HepG2 (cell line): ENCODE data around the gene MAB21L4. TPM values are rescaled to one million over a fixed set of nuclear protein-coding genes. Genes with fewer than 3 reads are reported as not detected.

Experiments
- ARNTL ChIP-seq: sonication (generic); formaldehyde crosslinking; IDR thresholded peaks from 2 replicates; pipeline ENCODE4 v1.4.0; 2020; ENCODE audit warnings: mild to moderate bottlenecking, missing genetic modification reagents
- DBP ChIP-seq: sonication (generic); formaldehyde crosslinking; IDR thresholded peaks from 2 replicates; pipeline ENCODE4 v1.4.0; 2020; ENCODE audit warnings: missing genetic modification reagents; ENCODE audit errors: not compliant biosample characterization
- GPBP1L1 ChIP-seq: sonication (generic); formaldehyde crosslinking; IDR thresholded peaks from 2 replicates; pipeline ENCODE4 v1.5.0; 2020; ENCODE audit warnings: mild to moderate bottlenecking, missing genetic modification reagents
- HNF1A ChIP-seq, 2 experiments: sonication (generic) in 1 of 2; formaldehyde crosslinking in 1 of 2; IDR thresholded peaks; 2 replicates each; pipeline versions ENCODE4 v1.4.0 to v1.6.1; 2016 to 2020; ENCODE audit warnings: borderline replicate concordance in 1 of 2, low read depth in 1 of 2, mild to moderate bottlenecking in 1 of 2, missing genetic modification reagents in 1 of 2
- HOXA3 ChIP-seq: sonication (generic); formaldehyde crosslinking; IDR thresholded peaks from 2 replicates; pipeline ENCODE4 v1.5.0; 2020; ENCODE audit warnings: missing genetic modification reagents
- KLF6 ChIP-seq: IDR thresholded peaks from 2 replicates; pipeline ENCODE4 v1.8.0; 2016; ENCODE audit warnings: missing biosample characterization, missing genetic modification reagents
- MLXIP ChIP-seq: sonication (generic); formaldehyde crosslinking; IDR thresholded peaks from 2 replicates; pipeline ENCODE4 v1.9.0; 2021; ENCODE audit warnings: missing genetic modification reagents, borderline replicate concordance
- PCBP2 ChIP-seq: fragments of 200-400 bp; formaldehyde crosslinking; optimal IDR thresholded peaks from 2 replicates; pipeline ENCODE3; 2018; ENCODE audit warnings: low read length, low read depth; ENCODE audit not compliant: poor library complexity, severe bottlenecking
- SALL2 ChIP-seq: sonication (generic); formaldehyde crosslinking; IDR thresholded peaks from 2 replicates; pipeline ENCODE4 v1.8.1; 2023; ENCODE audit warnings: mild to moderate bottlenecking, missing genetic modification reagents, inconsistent platforms
- SNAI1 ChIP-seq: sonication (generic); formaldehyde crosslinking; IDR thresholded peaks from 2 replicates; pipeline ENCODE4 v1.5.0; 2020; ENCODE audit warnings: mild to moderate bottlenecking, missing genetic modification reagents, borderline replicate concordance
- TFDP1 ChIP-seq: IDR thresholded peaks from 2 replicates; pipeline ENCODE4 v1.6.1; 2016; ENCODE audit warnings: missing compliant biosample characterization, missing genetic modification reagents, borderline replicate concordance
- U2AF2 ChIP-seq: fragments of 200-400 bp; formaldehyde crosslinking; IDR thresholded peaks from 2 replicates; pipeline ENCODE4 v1.6.1; 2017; ENCODE audit warnings: low read depth, mild to moderate bottlenecking, low read length
- ZBTB20 ChIP-seq: sonication (generic); formaldehyde crosslinking; IDR thresholded peaks from 2 replicates; pipeline ENCODE4 v1.8.1; 2023; ENCODE audit warnings: missing genetic modification reagents, low read depth, mild to moderate bottlenecking, borderline replicate concordance
- ZNF260 ChIP-seq: sonication (generic); formaldehyde crosslinking; IDR thresholded peaks from 2 replicates; pipeline ENCODE4 v1.4.0; 2020; ENCODE audit warnings: missing genetic modification reagents, low read depth, mild to moderate bottlenecking, borderline replicate concordance
- ZNF484 ChIP-seq: sonication (generic); formaldehyde crosslinking; IDR thresholded peaks from 2 replicates; pipeline ENCODE4 v1.5.1; 2020; ENCODE audit warnings: mild to moderate bottlenecking, low read depth, missing genetic modification reagents, borderline replicate concordance
- ZNF678 ChIP-seq: sonication (generic); formaldehyde crosslinking; IDR thresholded peaks from 2 replicates; pipeline ENCODE4 v1.4.0; 2020; ENCODE audit warnings: mild to moderate bottlenecking, missing genetic modification reagents
- ZNF850 ChIP-seq: sonication (generic); formaldehyde crosslinking; conservative IDR thresholded peaks from 2 replicates; pipeline ENCODE4 v1.9.0; 2021; ENCODE audit warnings: mild to moderate bottlenecking, missing genetic modification reagents
- polyA plus RNA-seq, 8 experiments: library from polyadenylated mRNA; depleted of rRNA in 3 of 8; stranded (reverse) in 7 of 8; unstranded in 1 of 8; fragments of >200 nt; fragmentation: Illumina TruSeq in 4 of 8; extraction: Trizol in 4 of 8; gene quantifications; 2 replicates each; pipeline versions ENCODE4 v1.2.1 to v1.2.3, GENCODE V29; 2011 to 2016; ENCODE audit warnings: low read depth in 4 of 8, missing spikeins in 1 of 8, mixed read lengths in 1 of 8; ENCODE audit not compliant: insufficient read depth in 1 of 8
- total RNA-seq, 5 experiments: library from RNA; depleted of rRNA; stranded (reverse); fragments of >200 nt; fragmentation: Illumina TruSeq; extraction: Trizol; gene quantifications; 2 replicates each; pipeline ENCODE4 v1.2.3, GENCODE V29; 2016; ENCODE audit warnings: low read depth in 1 of 5

The MAB21L4 gene
- total and polyA plus RNA-seq, 2 of the 13 experiments (the other 11 are each of a cell fraction or from before 2014, with no cell fraction given): 3.0 to 14.0 TPM

- no peak for TF ChIP-seq ZNF260
- TF ChIP-seq GPBP1L1 (CRISPR knock-in tag): no peak
- TF ChIP-seq U2AF2: no peak
- no peak for TF ChIP-seq SNAI1 (CRISPR knock-in tag)
- no peak for TF ChIP-seq DBP (CRISPR knock-in tag)
- TF ChIP-seq HOXA3: peak; percentile 41; the same call in 1 of the 2 replicates
- no peak for TF ChIP-seq ZNF484 (CRISPR knock-in tag)
- no peak for TF ChIP-seq PCBP2
- peak; percentile 60; the same call in 1 of the 2 replicates for TF ChIP-seq TFDP1 (CRISPR knock-in tag)
- TF ChIP-seq KLF6 (CRISPR knock-in tag): no peak
- TF ChIP-seq ZNF678 (CRISPR knock-in tag): peak; percentile 59; the same call in 1 of the 2 replicates
- TF ChIP-seq ZBTB20: no peak
- no peak for TF ChIP-seq MLXIP (CRISPR knock-in tag)
- no peak for TF ChIP-seq SALL2 (CRISPR knock-in tag)
- peak; percentile 88 for TF ChIP-seq ARNTL (CRISPR knock-in tag)
- TF ChIP-seq ZNF850 (CRISPR knock-in tag): no peak
- no peak for TF ChIP-seq HNF1A (IDR thresholded peaks at IDR 0.05; ENCODE audit: low read depth)
- TF ChIP-seq HNF1A (CRISPR knock-in tag; IDR thresholded peaks at IDR 0.05; ENCODE audit: borderline replicate concordance): peak; percentile 60; the same call in 1 of the 2 replicates
Observed at GRCh38 chr2:240896871-240897692, 1.1 kb upstream of the MAB21L4 start (continued).
